H9 (cell line): ENCODE results near the gene HCN1. TPM values are rescaled to one million over a fixed set of nuclear protein-coding genes. Genes with fewer than 3 reads are reported as not detected.

Experiments used
- DNase-seq: peaks from one replicate; pipeline ENCODE4 v3.0.0-alpha.2; 2017
- H2AFZ ChIP-seq: one replicate; pipeline ENCODE4 v1.6.1; 2013; ENCODE audit warnings: mild to moderate bottlenecking, low read length, control low read depth, moderate library complexity
- H2AK5ac ChIP-seq: 2 replicates; pipeline ENCODE4 v1.6.1; 2013; ENCODE audit warnings: low read length, control low read depth, mixed read lengths; ENCODE audit not compliant: insufficient read length
- H2BK120ac ChIP-seq: one replicate; pipeline ENCODE4 v1.6.1; 2013; ENCODE audit warnings: low read depth, mild to moderate bottlenecking, low read length, control low read depth, inconsistent platforms; ENCODE audit not compliant: poor library complexity, severe bottlenecking
- H2BK12ac ChIP-seq: 2 replicates; pipeline ENCODE4 v1.6.1; 2013; ENCODE audit warnings: low read length, control low read depth, mixed read lengths, low read depth; ENCODE audit not compliant: insufficient read length
- H2BK15ac ChIP-seq: 2 replicates; pipeline ENCODE4 v1.6.1; 2013; ENCODE audit warnings: low read depth, low read length, control low read depth
- H2BK20ac ChIP-seq: one replicate; pipeline ENCODE4 v1.6.1; 2013; ENCODE audit warnings: low read depth, mild to moderate bottlenecking, low read length, control low read depth, inconsistent platforms; ENCODE audit not compliant: poor library complexity, severe bottlenecking
- H2BK5ac ChIP-seq: 2 replicates; pipeline ENCODE4 v1.6.1; 2013; ENCODE audit warnings: low read length, control low read depth, mixed read lengths; ENCODE audit not compliant: insufficient read length
- H3K14ac ChIP-seq: 2 replicates; pipeline ENCODE4 v1.6.1; 2013; ENCODE audit warnings: low read length, control low read depth; ENCODE audit not compliant: insufficient read depth
- H3K18ac ChIP-seq: 2 replicates; pipeline ENCODE4 v1.6.1; 2013; ENCODE audit warnings: low read depth, mild to moderate bottlenecking, mixed read lengths, low read length, control low read depth; ENCODE audit not compliant: insufficient read length
- H3K23ac ChIP-seq: 2 replicates; pipeline ENCODE4 v1.6.1; 2013; ENCODE audit warnings: low read length, control low read depth, mixed read lengths, low read depth; ENCODE audit not compliant: insufficient read length
- H3K23me2 ChIP-seq: 2 replicates; pipeline ENCODE4 v1.6.1; 2013; ENCODE audit warnings: low read depth, mild to moderate bottlenecking, mixed read lengths, low read length, control low read depth; ENCODE audit not compliant: insufficient read length, poor library complexity, severe bottlenecking
- H3K27ac ChIP-seq: 2 replicates; pipeline ENCODE4 v1.5.1; 2013; ENCODE audit warnings: low read length, control low read depth, mixed read lengths, low read depth; ENCODE audit not compliant: insufficient read length
- H3K27me3 ChIP-seq: 2 replicates; pipeline ENCODE4 v1.6.1; 2013; ENCODE audit warnings: low read length, control low read depth, inconsistent platforms; ENCODE audit not compliant: insufficient read depth
- H3K4ac ChIP-seq: 2 replicates; pipeline ENCODE4 v1.6.1; 2013; ENCODE audit warnings: low read depth, mild to moderate bottlenecking, control low read depth, inconsistent platforms, low read length, moderate library complexity
- H3K4me1 ChIP-seq: 2 replicates; pipeline ENCODE4 v1.6.1; 2013; ENCODE audit warnings: low read length, control low read depth, inconsistent platforms; ENCODE audit not compliant: insufficient read depth
- H3K4me2 ChIP-seq: 2 replicates; pipeline ENCODE4 v1.6.1; 2013; ENCODE audit warnings: low read length, control low read depth, mixed read lengths; ENCODE audit not compliant: insufficient read length, insufficient read depth
- H3K56ac ChIP-seq: 2 replicates; pipeline ENCODE4 v1.6.1; 2013; ENCODE audit warnings: low read depth, mild to moderate bottlenecking, mixed read lengths, low read length, control low read depth; ENCODE audit not compliant: insufficient read length
- H3K79me1 ChIP-seq: 2 replicates; pipeline ENCODE4 v1.6.1; 2013; ENCODE audit warnings: low read depth, mild to moderate bottlenecking, moderate library complexity, low read length, control low read depth, inconsistent platforms; ENCODE audit not compliant: insufficient read depth, poor library complexity, severe bottlenecking
- H3K79me2 ChIP-seq: 2 replicates; pipeline ENCODE4 v1.6.1; 2013; ENCODE audit warnings: low read length, control low read depth, inconsistent platforms; ENCODE audit not compliant: insufficient read depth
- H3K9ac ChIP-seq: 2 replicates; pipeline ENCODE4 v1.6.1; 2013; ENCODE audit warnings: low read length, control low read depth, mixed read lengths; ENCODE audit not compliant: insufficient read length; ENCODE audit errors: extremely low read depth
- H3K9me3 ChIP-seq: one replicate; pipeline ENCODE4 v1.6.1; 2013; ENCODE audit warnings: low read depth, low read length, inconsistent platforms; ENCODE audit not compliant: control insufficient read depth
- H3T11ph ChIP-seq: one replicate; pipeline ENCODE4 v1.6.1; 2013; ENCODE audit warnings: mild to moderate bottlenecking, low read length, control low read depth, inconsistent platforms
- H4K20me1 ChIP-seq: one replicate; pipeline ENCODE4 v1.6.1; 2013; ENCODE audit not compliant: control insufficient read depth, insufficient read length, insufficient read depth
- H4K5ac ChIP-seq: 2 replicates; pipeline ENCODE4 v1.6.1; 2013; ENCODE audit warnings: low read depth, mild to moderate bottlenecking, mixed read lengths, low read length, control low read depth; ENCODE audit not compliant: insufficient read length
- H4K8ac ChIP-seq: replicated peaks from 2 replicates; pipeline ENCODE4 v1.6.1; 2013; ENCODE audit warnings: low read length, control low read depth, mixed read lengths, low read depth; ENCODE audit not compliant: insufficient read length
- H4K91ac ChIP-seq: 2 replicates; pipeline ENCODE4 v1.6.1; 2013; ENCODE audit warnings: low read depth, mild to moderate bottlenecking, moderate library complexity, mixed read lengths, low read length, control low read depth; ENCODE audit not compliant: insufficient read length
- H3K27ac Mint-ChIP-seq, 3 experiments: 2 replicates in 2 of 3; 3 replicates in 1 of 3; pipeline ENCODE4 v1.8.0; 2020 to 2021; ENCODE audit warnings: mixed read lengths in 3 of 3, mild to moderate bottlenecking in 1 of 3, moderate library complexity in 1 of 3
- H3K27me3 Mint-ChIP-seq: 2 replicates; pipeline ENCODE4 v1.8.0; 2021; ENCODE audit warnings: low read depth, mild to moderate bottlenecking, moderate library complexity, mixed read lengths
- H3K36me3 Mint-ChIP-seq, 3 experiments: 2 replicates in 2 of 3; 3 replicates in 1 of 3; pipeline ENCODE4 v1.8.0; 2020 to 2021; ENCODE audit warnings: low read depth in 3 of 3, mixed read lengths in 3 of 3; ENCODE audit not compliant: insufficient read depth in 1 of 3
- H3K4me1 Mint-ChIP-seq, 2 experiments: 2 replicates each; pipeline ENCODE4 v1.8.0; 2020; ENCODE audit warnings: mixed read lengths in 2 of 2
- H3K4me3 Mint-ChIP-seq, 2 experiments: 2 replicates in 1 of 2; 3 replicates in 1 of 2; pipeline ENCODE4 v1.8.0; 2020 to 2021; ENCODE audit warnings: mild to moderate bottlenecking in 2 of 2, mixed read lengths in 2 of 2, moderate library complexity in 1 of 2
- H3K9me3 Mint-ChIP-seq, 2 experiments: 2 replicates in 1 of 2; 3 replicates in 1 of 2; pipeline ENCODE4 v1.8.0; 2020; ENCODE audit warnings: mild to moderate bottlenecking in 2 of 2, mixed read lengths in 2 of 2, moderate library complexity in 1 of 2
- CTCF ChIP-seq: fragments of 200-600 bp; sonication (generic); conservative IDR thresholded peaks from 3 replicates; pipeline ENCODE4 v1.8.0; 2021; ENCODE audit warnings: antibody characterized with exemption, mild to moderate bottlenecking
- WGBS: extraction: QIAGEN DNeasy Blood & Tissue Kit; methylation state at CpG from one replicate; pipeline ENCODE4 v1.1.7; 2013; ENCODE audit warnings: missing lambda C conversion rate, low lambda C conversion rate, mixed read lengths; ENCODE audit not compliant: insufficient read length; ENCODE audit errors: extremely low coverage; 5-methylcytosine and 5-hydroxymethylcytosine counted together
- total RNA-seq: library from RNA; stranded (reverse); gene quantifications from 2 replicates; pipeline ENCODE4 v1.2.1, GENCODE V29; 2021

The HCN1 gene
- total RNA-seq, 1 experiment from 2014 or later, result 4.6 TPM

- Mint-ChIP-seq H3K36me3 (no peaks in the 10 kb centered on the region), H3K4me1 (peaks cover 8% of the 10 kb centered on the region in 2 experiments; a peak in 3 of 4 replicates), H3K4me3 (no peak overlapping the region), H3K9me3 (no peaks in the 10 kb centered on the region), H3K27ac (no peak overlapping the region), H3K27me3 (no peaks in the 10 kb centered on the region)
- Histone ChIP-seq H3K14ac (no peak overlapping the region), H4K91ac (no peak overlapping the region), H3K27ac (no peak overlapping the region), H2BK12ac (no peak overlapping the region), H2BK120ac (no peak overlapping the region), H3K79me1 (no peaks in the 10 kb centered on the region), H3K18ac (no peak overlapping the region), H3K23ac (no peak overlapping the region), H4K8ac (no peak overlapping the region), H3K4me2 (no peak overlapping the region), H2BK20ac (no peak overlapping the region), H3K56ac (no peak overlapping the region), H3K23me2 (no peaks in the 10 kb centered on the region), H3K4ac (no peak overlapping the region), H3K79me2 (no peaks in the 10 kb centered on the region; the same call in 1 of the 2 replicates), H3K27me3 (no peaks in the 10 kb centered on the region), H2AFZ (no peak overlapping the region), H3K9me3 (no peaks in the 10 kb centered on the region), H4K20me1 (no peaks in the 10 kb centered on the region), H3K9ac (no peak overlapping the region), H2BK15ac (no peak overlapping the region), H2AK5ac (no peak overlapping the region), H2BK5ac (no peak overlapping the region), H3T11ph (no peak overlapping the region), H4K5ac (no peak overlapping the region), H3K4me1 (no peaks in the 10 kb centered on the region)
- no peak for TF ChIP-seq CTCF
- no CpG with 5 or more reads among the region's 2 CpGs for WGBS
- DNase-seq, result no peak
Observed at GRCh38 chr5:45484781-45485180, 211.4 kb downstream of the HCN1 start.
